ENCODE results near the gene WDR86. TPM values are rescaled to one million over a fixed set of nuclear protein-coding genes. Genes with fewer than 3 reads are reported as not detected.

The WDR86 gene
- total and polyA plus RNA-seq, 2 of the 8 experiments (the other 6 are each of a cell fraction or from before 2014, with no cell fraction given) = 12.7 to 15.8 TPM

- Histone ChIP-seq H3K27me3 (replicated peaks in 1 of 4; ENCODE audit: control insufficient read depth in 3 of 4, extremely low read depth in 1 of 4, insufficient read depth in 3 of 4, low read length in 3 of 4) (no peaks in the 10 kb centered on the region), H2BK20ac (ENCODE audit: low read length) (no peak overlapping the region), H3K27ac (ENCODE audit: low read depth, low read length) (no peak overlapping the region), H4K20me1 (replicated peaks in 1 of 2; ENCODE audit: control insufficient read depth in 1 of 2, insufficient read depth in 2 of 2, low read length in 2 of 2) (no peaks in the 10 kb centered on the region), H3K36me3 (ENCODE audit: control insufficient read depth in 2 of 4, insufficient read depth in 4 of 4, low read length in 3 of 4) (no peaks in the 10 kb centered on the region), H2BK120ac (replicated peaks; ENCODE audit: low read depth, low read length) (no peak overlapping the region), H2BK15ac (ENCODE audit: low read length) (no peak overlapping the region), H3K14ac (ENCODE audit: insufficient read length) (no peak overlapping the region), H2BK12ac (ENCODE audit: low read depth, low read length) (no peak overlapping the region), H2AFZ (ENCODE audit: low read length) (no peak overlapping the region), H3K23ac (ENCODE audit: insufficient read length) (no peak overlapping the region), H3K56ac (replicated peaks; ENCODE audit: insufficient read length, low read depth, low read length) (no peak overlapping the region), H4K91ac (replicated peaks; ENCODE audit: insufficient read length, low read length) (no peak overlapping the region), H3K79me2 (ENCODE audit: control insufficient read depth in 1 of 2, insufficient read depth in 2 of 2, low read length in 2 of 2) (no peaks in the 10 kb centered on the region), H3K4me3 (ENCODE audit: extremely low read depth in 1 of 4, insufficient read depth in 2 of 4, low read depth in 3 of 4, low read length in 4 of 4) (no peak overlapping the region), H2AK5ac (ENCODE audit: low read depth, low read length) (no peak overlapping the region), H4K5ac (ENCODE audit: insufficient read length, low read depth, low read length) (no peak overlapping the region), H3K18ac (ENCODE audit: extremely low read depth, low read length) (no peak overlapping the region), H4K8ac (ENCODE audit: extremely low read depth, insufficient read depth, low read length) (no peak overlapping the region), H3K23me2 (ENCODE audit: low read depth, low read length) (no peaks in the 10 kb centered on the region; the same call in 1 of the 2 replicates), H3K79me1 (ENCODE audit: low read depth, low read length) (no peaks in the 10 kb centered on the region), H3K9ac (replicated peaks in 1 of 4; ENCODE audit: extremely low read depth in 1 of 4, low read depth in 3 of 4, low read length in 3 of 4) (no peak overlapping the region), H3K4me2 (ENCODE audit: insufficient read depth in 1 of 2, low read depth in 2 of 2, low read length in 2 of 2) (no peak overlapping the region), H3K9me3 (ENCODE audit: insufficient read depth in 2 of 2, low read depth in 1 of 2, low read length in 1 of 2) (no peaks in the 10 kb centered on the region), H2BK5ac (ENCODE audit: low read depth, low read length) (no peak overlapping the region), H3K4ac (replicated peaks; ENCODE audit: insufficient read length, low read depth, low read length) (no peak overlapping the region), H3K4me1 (replicated peaks in 1 of 4; ENCODE audit: control insufficient read depth in 3 of 4, insufficient read depth in 4 of 4, low read length in 3 of 4) (peaks cover 0 to 13% (median 4%) of the 10 kb centered on the region in 4 experiments; a peak in 6 of 7 replicates)
- CTCF ChIA-PET (ENCODE audit: partially characterized antibody) = interaction anchor here (1.4 to 1.8 kb wide), 4 partner anchors 26 to 116 kb away, joined by 4 to 6 read pairs (median 4); no protein-coding TSS in a partner anchor
- 88% methylated on average over 8 of the region's 8 CpGs; no CpG with 5 or more reads in 1 of the 2 experiments for WGBS, 2 experiments (ENCODE audit: extremely low coverage in 1 of 2, insufficient coverage in 1 of 2, insufficient read length in 1 of 2, insufficient replicate concordance in 2 of 2, low coverage in 1 of 2, low lambda C conversion rate in 2 of 2, missing lambda C conversion rate in 1 of 2)
- POLR2A ChIA-PET (ENCODE audit: partially characterized antibody) = no interaction called here
- no peak for FAIRE-seq
- DNase-seq (ENCODE audit: low read depth in 1 of 2, low spot score in 2 of 2) = no peak
- TF ChIP-seq, protein P1, sequence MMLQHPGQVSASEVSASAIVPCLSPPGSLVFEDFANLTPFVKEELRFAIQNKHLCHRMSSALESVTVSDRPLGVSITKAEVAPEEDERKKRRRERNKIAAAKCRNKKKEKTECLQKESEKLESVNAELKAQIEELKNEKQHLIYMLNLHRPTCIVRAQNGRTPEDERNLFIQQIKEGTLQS (IDR thresholded peaks at IDR 0.05; ENCODE audit: insufficient read depth, low read depth, low read length) = no peak
- TF ChIP-seq TBP (IDR thresholded peaks at IDR 0.05; ENCODE audit: low read depth, low read length) (no peak), TAF1 (IDR thresholded peaks at IDR 0.05; ENCODE audit: low read depth, low read length) (no peak), CHD1 (IDR thresholded peaks at IDR 0.05; ENCODE audit: low read depth, low read length) (no peak), YY1 (IDR thresholded peaks at IDR 0.05; ENCODE audit: low read depth, low read length) (no peak), SAP30 (IDR thresholded peaks at IDR 0.05; ENCODE audit: insufficient read depth, insufficient replicate concordance, low read length) (no peak), CEBPB (IDR thresholded peaks at IDR 0.05; ENCODE audit: low read depth, low read length) (no peak), JUND (IDR thresholded peaks at IDR 0.05; ENCODE audit: low read length) (no peak), SIX5 (IDR thresholded peaks at IDR 0.05; ENCODE audit: low read depth, low read length) (no peak), CREB1 (IDR thresholded peaks at IDR 0.05) (no peak), NRF1 (IDR thresholded peaks at IDR 0.05; ENCODE audit: low read depth, low read length) (no peak), ZNF274 (IDR thresholded peaks at IDR 0.05; ENCODE audit: borderline replicate concordance, extremely low read depth, low read length) (no peak), SP1 (IDR thresholded peaks at IDR 0.05; ENCODE audit: low read depth, low read length) (no peak), SIN3A (conservative IDR thresholded peaks at IDR 0.05 in 1 of 2, IDR thresholded peaks at IDR 0.05 in 1 of 2; ENCODE audit: low read depth in 1 of 2, low read length in 2 of 2) (no peak)
- TF ChIP-seq, protein P2, sequence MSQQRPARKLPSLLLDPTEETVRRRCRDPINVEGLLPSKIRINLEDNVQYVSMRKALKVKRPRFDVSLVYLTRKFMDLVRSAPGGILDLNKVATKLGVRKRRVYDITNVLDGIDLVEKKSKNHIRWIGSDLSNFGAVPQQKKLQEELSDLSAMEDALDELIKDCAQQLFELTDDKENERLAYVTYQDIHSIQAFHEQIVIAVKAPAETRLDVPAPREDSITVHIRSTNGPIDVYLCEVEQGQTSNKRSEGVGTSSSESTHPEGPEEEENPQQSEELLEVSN (IDR thresholded peaks at IDR 0.05) = no peak
These were observed 17.8 kb downstream of the WDR86 start for GRCh38 chr7:151392002-151392401.
